ENCODE results near the gene DEUP1.

The DEUP1 gene

DNA sequence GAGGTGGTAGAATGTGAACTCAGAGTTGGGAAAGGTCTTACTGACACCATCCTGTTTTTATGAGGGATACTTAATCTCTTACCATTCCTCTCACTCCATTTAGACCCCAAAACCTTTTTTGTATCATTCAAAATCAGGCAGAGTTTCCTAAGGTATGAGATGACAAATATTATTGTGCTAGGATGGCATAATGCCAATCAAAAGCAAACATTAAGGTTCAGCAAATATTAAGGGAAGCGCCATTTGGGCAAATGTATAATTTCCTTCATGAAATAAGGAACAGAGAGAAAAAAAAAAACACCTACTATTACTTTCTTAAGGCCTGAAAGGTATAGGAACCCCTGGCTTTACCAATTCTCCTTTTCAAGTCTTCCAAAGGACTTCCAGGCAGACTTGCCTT, 150.2 kb downstream of the DEUP1 start:
- no peak overlapping the region for H2AFZ ChIP-seq (ENCODE audit: low read length)
- H3K9me2 ChIP-seq (ENCODE audit: low read depth, low read length) = no peaks in the 10 kb centered on the region
- no peaks in the 10 kb centered on the region for H4K20me1 ChIP-seq (ENCODE audit: insufficient read depth, low read length)
- no peak overlapping the region for H3K4me3 ChIP-seq (ENCODE audit: low read depth, low read length, poor library complexity, severe bottlenecking)
- no peaks in the 10 kb centered on the region for H3K79me2 ChIP-seq (ENCODE audit: insufficient read depth, low read length)
- H3K27me3 ChIP-seq (ENCODE audit: insufficient read depth, low read length) = no peaks in the 10 kb centered on the region
- H3K4me1 ChIP-seq (ENCODE audit: insufficient read depth, low read length, severe bottlenecking) = no peaks in the 10 kb centered on the region
- H3F3A ChIP-seq (ENCODE audit: insufficient read depth, low read length) = no peaks in the 10 kb centered on the region
- no peaks in the 10 kb centered on the region for H3K36me3 ChIP-seq (ENCODE audit: insufficient read depth, low read length)
- H3K27ac ChIP-seq (ENCODE audit: low read depth, low read length, poor library complexity, severe bottlenecking) = no peak overlapping the region
- TF ChIP-seq, protein P1, sequence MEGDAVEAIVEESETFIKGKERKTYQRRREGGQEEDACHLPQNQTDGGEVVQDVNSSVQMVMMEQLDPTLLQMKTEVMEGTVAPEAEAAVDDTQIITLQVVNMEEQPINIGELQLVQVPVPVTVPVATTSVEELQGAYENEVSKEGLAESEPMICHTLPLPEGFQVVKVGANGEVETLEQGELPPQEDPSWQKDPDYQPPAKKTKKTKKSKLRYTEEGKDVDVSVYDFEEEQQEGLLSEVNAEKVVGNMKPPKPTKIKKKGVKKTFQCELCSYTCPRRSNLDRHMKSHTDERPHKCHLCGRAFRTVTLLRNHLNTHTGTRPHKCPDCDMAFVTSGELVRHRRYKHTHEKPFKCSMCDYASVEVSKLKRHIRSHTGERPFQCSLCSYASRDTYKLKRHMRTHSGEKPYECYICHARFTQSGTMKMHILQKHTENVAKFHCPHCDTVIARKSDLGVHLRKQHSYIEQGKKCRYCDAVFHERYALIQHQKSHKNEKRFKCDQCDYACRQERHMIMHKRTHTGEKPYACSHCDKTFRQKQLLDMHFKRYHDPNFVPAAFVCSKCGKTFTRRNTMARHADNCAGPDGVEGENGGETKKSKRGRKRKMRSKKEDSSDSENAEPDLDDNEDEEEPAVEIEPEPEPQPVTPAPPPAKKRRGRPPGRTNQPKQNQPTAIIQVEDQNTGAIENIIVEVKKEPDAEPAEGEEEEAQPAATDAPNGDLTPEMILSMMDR (IDR thresholded peaks at IDR 0.05; ENCODE audit: low read length) = no peak
- TF ChIP-seq EZH2 (IDR thresholded peaks at IDR 0.05; ENCODE audit: borderline replicate concordance, low read length) = no peak
- H3K4me2 ChIP-seq (ENCODE audit: low read length) = no peak overlapping the region
- H3K9me3 ChIP-seq (ENCODE audit: low read length) = no peaks in the 10 kb centered on the region
- no peak overlapping the region for H3K9ac ChIP-seq (ENCODE audit: low read length)

GRCh38 chr11:93481279-93481678, 150.7 kb downstream of the DEUP1 start:
- Histone ChIP-seq H3K36me3 (ENCODE audit: insufficient read depth, low read length) (no peaks in the 10 kb centered on the region), H3K4me1 (ENCODE audit: insufficient read depth, low read length, severe bottlenecking) (no peaks in the 10 kb centered on the region), H3K9me2 (ENCODE audit: low read depth, low read length) (no peaks in the 10 kb centered on the region), H3K9me3 (ENCODE audit: low read length) (no peaks in the 10 kb centered on the region), H3K4me2 (ENCODE audit: low read length) (no peak overlapping the region), H3K27me3 (ENCODE audit: insufficient read depth, low read length) (no peaks in the 10 kb centered on the region), H3K9ac (ENCODE audit: low read length) (no peak overlapping the region), H3K79me2 (ENCODE audit: insufficient read depth, low read length) (no peaks in the 10 kb centered on the region), H2AFZ (ENCODE audit: low read length) (no peak overlapping the region), H4K20me1 (ENCODE audit: insufficient read depth, low read length) (no peaks in the 10 kb centered on the region), H3F3A (ENCODE audit: insufficient read depth, low read length) (no peaks in the 10 kb centered on the region), H3K27ac (ENCODE audit: low read depth, low read length, poor library complexity, severe bottlenecking) (no peak overlapping the region), H3K4me3 (ENCODE audit: low read depth, low read length, poor library complexity, severe bottlenecking) (no peak overlapping the region)
- TF ChIP-seq, protein P1 (IDR thresholded peaks at IDR 0.05; ENCODE audit: low read length) = no peak
- TF ChIP-seq EZH2 (IDR thresholded peaks at IDR 0.05; ENCODE audit: borderline replicate concordance, low read length) = no peak

GRCh38 chr11:93481696-93482095, 151.2 kb downstream of the DEUP1 start:
- Histone ChIP-seq H3K79me2 (ENCODE audit: insufficient read depth, low read length) (no peaks in the 10 kb centered on the region), H3K9ac (ENCODE audit: low read length) (no peak overlapping the region), H4K20me1 (ENCODE audit: insufficient read depth, low read length) (no peaks in the 10 kb centered on the region), H3K27ac (ENCODE audit: low read depth, low read length, poor library complexity, severe bottlenecking) (no peak overlapping the region), H3K27me3 (ENCODE audit: insufficient read depth, low read length) (no peaks in the 10 kb centered on the region), H3K4me3 (ENCODE audit: low read depth, low read length, poor library complexity, severe bottlenecking) (no peak overlapping the region), H3K4me2 (ENCODE audit: low read length) (no peak overlapping the region), H3F3A (ENCODE audit: insufficient read depth, low read length) (no peaks in the 10 kb centered on the region), H3K4me1 (ENCODE audit: insufficient read depth, low read length, severe bottlenecking) (no peaks in the 10 kb centered on the region), H3K9me3 (ENCODE audit: low read length) (no peaks in the 10 kb centered on the region), H3K36me3 (ENCODE audit: insufficient read depth, low read length) (no peaks in the 10 kb centered on the region), H2AFZ (ENCODE audit: low read length) (no peak overlapping the region), H3K9me2 (ENCODE audit: low read depth, low read length) (no peaks in the 10 kb centered on the region)
- TF ChIP-seq, protein P1 (IDR thresholded peaks at IDR 0.05; ENCODE audit: low read length) = no peak
- no peak for TF ChIP-seq EZH2 (IDR thresholded peaks at IDR 0.05; ENCODE audit: borderline replicate concordance, low read length)
